Fibroblast of upper back skin (primary cell): ENCODE data around the gene KCNJ10.
A peak's percentile ranks its signal among the peaks of the same experiment; 100 is the strongest.
"Not testable (repeated sequence)": the region's sequence is repeated elsewhere in the genome, so short reads cannot be mapped to it uniquely, and the experiment has no call there.

Source experiments
- DNase-seq: peaks from one replicate; pipeline ENCODE4 v3.0.0-alpha.2; 2013

Gene KCNJ10

DNA sequence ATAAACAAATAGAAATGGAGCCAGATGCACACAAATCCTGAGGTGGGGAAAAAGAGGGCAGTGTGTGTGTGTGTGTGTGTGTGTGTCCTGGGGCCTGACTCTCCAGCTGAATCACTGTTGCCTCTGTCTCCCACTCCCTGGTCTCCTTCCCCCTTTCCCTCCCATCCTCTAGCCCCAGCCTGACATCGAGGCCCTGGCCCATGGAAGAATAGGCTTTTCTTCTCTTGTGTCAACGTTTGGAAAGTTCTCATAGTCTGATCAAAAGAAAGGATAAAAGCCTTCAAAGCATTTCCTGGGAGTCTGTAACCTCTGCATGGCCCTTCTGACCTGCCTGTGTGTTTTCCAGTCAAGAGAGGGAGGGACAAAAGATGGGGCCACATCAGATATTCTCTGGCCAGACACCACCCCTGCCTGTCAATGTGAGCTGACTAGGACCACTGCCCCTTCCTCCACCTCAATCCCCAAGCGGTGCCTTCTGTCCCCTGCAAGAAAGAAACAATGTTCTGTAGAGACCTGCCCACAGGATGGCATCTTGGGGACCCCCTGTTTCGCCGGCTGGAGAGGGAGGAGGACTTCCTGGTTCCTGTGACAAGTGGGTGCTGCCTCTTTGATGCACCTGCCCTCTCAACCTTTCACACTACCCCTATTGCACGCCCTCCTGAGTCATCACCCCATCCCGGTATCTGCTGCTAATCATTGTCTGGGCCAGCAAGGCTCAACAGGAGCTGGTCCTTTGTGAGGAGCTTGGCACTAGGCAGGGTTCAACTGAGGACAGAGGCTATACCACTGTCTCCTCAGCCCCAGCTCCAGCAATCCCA lies 16.2 kb downstream of the KCNJ10 start:
- no peak for DNase-seq

DNA sequence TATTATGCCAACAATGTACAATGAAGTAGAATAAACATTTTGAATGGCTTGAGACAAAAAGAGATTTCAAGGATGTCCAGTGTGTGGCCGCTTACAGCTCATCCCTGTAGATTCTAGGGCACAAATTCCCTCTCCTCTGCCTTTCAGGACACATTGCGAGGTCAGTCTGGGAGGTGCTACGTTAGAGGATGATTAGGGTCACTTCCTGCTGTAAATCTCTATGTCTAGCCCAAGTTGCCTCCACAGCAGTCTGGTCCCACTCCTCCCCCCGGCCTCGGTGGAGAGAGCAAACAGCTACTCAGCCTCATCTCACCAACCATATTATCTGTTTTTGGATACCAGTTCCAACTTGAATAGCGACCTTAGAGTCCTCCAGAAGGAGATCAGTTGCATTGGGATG lies 17.0 kb downstream of the KCNJ10 start:
- no peak for DNase-seq

GRCh38 chr1:160050619-160051018 lies 19.3 kb downstream of the KCNJ10 start:
- no peak for DNase-seq

DNA sequence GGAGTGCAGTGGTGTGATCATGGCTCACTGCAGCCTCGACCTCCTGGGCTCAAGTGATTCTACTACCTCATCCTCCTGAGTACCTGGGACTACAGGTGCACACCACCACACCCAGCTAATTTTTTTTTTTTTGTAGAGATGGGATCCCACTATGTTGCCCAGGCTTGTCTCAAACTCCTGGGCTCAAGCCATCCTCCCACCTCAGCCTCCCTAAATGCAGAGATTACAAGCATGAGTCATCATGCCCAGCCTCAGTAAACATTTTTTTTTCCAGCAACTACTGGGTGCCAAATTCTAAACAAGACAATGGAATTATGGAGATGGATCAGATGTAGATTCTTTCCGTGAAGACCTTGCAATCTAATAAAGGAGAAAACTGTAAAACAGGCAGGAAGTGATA lies 19.8 kb downstream of the KCNJ10 start:
- not testable (repeated sequence) for DNase-seq

DNA sequence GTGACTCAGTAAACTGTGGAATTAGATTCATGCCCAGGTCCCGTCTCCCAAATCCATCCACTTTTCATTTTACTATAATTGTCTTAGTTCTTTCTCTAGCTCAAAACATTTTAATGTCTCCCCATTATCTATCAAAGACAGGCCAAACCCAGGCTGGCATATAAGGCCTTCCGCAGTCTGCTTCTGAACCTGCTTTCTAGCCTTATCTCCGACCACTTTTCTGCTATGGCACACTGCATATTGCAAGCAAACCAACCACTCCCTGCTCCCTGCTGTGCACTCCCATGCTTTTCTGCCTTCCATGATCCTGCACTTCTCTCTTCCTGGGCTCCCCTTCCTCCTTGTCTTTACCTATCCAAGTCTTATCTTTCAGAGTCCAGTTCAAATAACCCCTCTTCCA lies 20.9 kb downstream of the KCNJ10 start:
- no peak for DNase-seq

DNA sequence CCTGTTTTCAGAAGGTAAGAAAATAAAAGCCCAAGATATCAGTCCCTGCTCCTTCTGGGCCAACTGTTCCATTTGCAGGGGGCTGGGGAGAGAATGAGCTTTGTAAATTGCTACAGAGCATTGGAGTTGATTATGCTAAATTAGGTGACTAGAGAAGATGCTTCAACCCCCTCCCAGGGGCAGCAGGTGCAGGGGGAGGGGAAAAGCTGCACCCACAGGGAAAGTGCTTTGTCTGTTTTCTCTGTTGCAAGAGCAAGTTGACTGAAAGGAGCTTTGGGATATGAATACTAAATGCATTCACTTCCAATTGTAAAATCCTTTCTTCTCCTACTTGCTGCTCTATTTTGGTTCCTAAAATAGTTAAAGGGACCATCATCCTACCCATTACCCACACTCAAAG lies 21.6 kb downstream of the KCNJ10 start:
- DNase-seq, result no peak

GRCh38 chr1:160047111-160047991 lies 22.6 kb downstream of the KCNJ10 start:
- no peak for DNase-seq

DNA sequence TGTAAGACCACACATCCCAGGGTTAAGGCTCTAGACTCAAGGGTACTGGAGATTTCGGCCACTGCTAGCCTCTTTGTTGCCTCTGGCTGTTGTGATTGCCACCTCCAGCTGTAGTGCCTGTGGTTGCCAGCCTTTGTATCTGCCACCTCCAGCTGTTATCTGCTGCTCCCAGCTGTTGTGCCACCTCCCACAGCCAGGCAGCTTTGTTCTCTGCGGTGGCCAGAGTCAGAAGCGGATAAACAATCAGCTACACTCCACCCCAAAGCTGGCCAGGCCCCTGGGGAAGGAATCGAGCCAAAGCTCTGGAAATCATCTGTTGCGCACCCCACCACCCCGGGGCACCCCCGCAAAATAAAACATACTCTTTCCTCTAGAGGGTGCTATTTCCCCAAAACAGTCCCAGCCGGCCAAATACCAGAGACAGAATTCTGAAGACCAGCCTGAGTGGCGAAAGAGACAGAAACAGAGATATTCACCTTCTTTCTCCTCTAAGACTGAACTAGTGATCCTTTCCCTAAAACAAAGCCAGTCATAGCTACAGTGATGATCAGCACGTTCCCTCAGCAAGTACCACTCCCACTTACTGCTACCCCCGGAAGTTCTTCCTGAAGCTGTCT lies 23.4 kb downstream of the KCNJ10 start:
- peak; percentile 25 for DNase-seq

- no peak for DNase-seq
Measured at GRCh38 chr1:160045653-160046052, 24.3 kb downstream of the KCNJ10 start.

DNA sequence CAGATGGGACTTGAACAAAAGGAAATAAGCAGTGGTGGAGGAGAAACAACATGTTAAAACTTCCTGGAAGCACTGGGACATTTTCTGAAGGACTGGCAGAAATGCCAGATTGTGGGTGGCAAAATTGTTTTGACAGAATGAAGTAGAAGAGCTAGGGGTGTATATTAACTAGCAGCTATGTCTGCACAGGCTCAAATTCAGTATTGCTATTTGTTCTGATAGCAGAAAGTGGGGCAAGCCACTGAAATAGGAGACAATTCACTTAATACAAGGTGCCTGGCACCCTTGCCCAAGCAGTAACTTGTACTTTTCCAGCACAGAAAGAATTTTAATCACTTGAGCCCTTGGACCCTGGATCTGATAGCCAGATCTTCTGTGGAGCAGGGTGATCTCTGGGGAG lies 26.4 kb downstream of the KCNJ10 start:
- no peak for DNase-seq

DNA sequence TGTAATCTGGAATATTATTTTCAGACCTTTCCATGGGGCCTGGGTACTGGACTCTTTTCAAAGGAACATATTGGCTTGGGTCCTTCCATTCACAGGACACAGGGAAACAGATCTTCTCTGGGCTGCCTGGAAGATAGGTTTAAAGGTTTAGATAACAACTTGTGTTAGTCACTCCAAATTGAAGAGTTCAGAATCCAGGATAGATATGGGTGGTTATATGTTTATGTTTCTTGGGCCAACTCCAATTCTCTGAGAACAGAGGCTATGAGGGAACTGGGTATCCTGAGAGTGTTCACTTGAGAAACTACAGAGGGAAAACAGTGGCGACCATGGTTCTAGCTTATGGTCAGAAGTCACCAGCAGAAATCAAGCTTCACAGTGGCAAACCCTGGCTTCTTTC lies 29.5 kb downstream of the KCNJ10 start:
- no peak for DNase-seq

GRCh38 chr1:160032165-160032820 lies 37.7 kb downstream of the KCNJ10 start:
- DNase-seq, result no peak

DNA sequence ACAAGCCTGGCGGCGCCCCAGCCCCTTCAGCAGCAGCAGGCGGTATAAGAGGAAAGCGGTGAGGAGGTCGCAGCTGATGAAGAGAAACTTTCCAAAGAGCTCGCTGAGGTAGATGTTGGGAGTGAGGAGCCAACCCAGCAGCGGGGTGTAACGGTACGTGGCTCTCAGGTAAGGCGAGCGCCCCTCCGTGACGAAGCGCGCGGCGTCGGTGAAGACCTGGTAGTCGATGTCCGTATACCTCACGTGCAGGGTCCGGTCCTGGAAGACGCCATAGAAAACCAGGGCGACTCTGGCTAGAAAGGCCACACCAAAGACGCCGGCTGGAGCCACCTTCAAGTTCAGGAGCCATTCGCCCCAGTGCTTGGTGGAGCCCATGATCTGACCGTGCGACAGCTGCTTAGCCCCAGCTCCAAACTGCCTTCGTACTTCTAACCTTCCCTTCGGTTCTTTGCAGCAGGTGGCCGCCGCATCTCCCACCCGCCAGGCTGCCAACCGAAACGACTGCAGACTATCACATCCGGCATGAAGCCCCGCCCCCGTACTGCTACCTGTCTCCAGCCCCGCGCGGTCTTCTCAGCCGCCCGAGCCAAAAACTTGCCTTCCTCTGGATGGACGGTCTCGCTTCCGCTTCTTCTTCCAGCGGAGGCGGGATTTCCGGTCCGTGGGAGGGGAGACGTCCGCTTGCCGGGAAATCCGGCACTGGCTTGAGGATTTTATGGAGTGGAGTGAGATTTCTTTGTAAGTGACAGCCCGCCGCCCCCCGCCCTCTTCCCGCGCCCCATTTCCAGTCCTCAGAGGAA lies 38.4 kb downstream of the KCNJ10 start, which contains the start of gene PIGM:
TSS of gene PIGM (minus strand) at position 626 of the 800 bp plus-strand sequence. CDS start at position 375, 251 bp downstream.
- peak; percentile 91 for DNase-seq

DNA sequence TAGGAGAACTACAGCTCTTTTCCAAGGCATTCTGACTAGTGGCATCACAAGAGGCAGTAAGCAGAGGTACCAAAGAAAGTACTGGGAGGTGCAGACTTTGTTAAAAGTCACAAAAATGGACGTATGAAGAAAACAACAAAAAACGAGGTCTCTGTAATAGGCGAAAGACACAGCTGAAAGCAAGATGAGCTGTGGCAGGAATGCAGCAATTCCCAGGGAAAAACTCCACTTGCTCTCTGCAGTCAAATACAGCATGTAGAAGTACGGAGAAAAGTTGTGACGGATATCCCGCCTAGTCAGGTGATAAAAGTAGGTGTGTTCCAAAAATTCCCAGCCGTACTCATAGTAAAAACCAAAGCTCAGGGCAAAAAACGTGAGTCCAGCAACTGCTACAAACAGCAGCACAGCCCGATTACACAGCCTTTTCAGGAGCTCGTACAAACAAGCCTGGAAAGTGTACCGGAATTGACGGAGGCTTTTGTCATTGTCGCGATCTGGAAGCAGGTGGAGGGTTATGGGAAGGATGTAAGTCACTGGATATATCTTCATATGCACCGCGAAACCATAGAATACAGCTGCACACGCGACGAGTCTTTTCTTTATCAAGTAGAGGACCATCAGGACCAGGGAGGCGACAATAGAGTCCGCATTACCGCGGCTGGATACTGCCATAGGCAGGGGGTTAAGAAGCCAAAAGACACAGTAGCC lies 39.1 kb downstream of the KCNJ10 start:
- DNase-seq, result no peak

GRCh38 chr1:160028426-160028825 lies 41.5 kb downstream of the KCNJ10 start:
- no peak for DNase-seq

DNA sequence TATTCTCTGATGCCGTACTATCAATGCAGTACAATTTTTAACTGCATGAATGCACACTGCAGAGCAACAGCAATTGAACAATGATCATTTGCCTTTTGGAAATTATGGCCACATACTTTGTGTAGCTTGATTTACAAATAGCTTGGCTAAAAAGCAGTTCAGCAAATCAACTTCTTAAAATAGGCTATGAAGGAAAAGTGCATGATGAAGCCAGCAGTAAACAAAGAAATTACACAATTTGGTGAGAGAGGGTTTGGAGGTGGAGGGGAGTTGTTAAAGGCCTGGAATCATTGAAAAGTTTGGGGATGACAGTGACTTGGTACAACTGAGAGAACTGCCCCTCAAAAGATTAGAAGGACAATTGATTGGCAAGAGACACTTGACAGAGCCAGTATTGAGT lies 44.6 kb downstream of the KCNJ10 start:
- no peak for DNase-seq

- no peak for DNase-seq
Measured at GRCh38 chr1:160024195-160024905, 45.6 kb downstream of the KCNJ10 start.

GRCh38 chr1:160022330-160023310 lies 47.3 kb downstream of the KCNJ10 start:
- DNase-seq, result no peak

DNA sequence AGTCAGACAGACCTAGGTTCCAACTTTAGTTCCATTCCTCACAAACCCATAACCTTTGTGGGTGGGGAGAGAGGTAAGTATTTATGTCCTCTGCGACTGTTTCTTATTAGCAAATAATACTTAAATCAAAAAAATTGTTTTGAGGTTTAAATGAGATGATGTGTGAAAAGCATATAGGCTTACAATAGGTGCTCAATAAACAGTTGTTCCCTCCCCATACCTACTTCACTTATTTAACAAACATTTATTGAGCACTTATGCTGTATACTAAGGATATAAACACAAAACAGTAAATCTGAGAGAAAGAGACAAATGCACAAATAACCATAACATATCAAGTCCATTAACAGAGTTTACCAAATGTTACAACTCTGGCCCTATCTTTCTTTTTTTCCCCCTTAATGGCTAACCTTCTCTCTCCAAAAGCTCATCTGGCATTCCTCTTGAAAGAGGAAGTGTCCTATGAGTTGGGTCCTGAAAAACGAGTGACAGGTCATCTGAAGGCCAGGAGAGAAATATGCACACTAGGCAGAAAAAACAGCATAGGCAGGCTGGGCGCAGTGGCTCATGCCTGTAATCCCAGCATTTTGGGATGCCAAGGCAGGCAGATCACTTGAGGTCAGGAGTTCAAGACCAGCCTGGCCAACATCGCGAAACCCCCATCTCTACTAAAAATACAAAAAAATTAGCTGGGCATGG lies 48.4 kb downstream of the KCNJ10 start:
- no peak for DNase-seq
